ENCODE data around the gene WWC1.
"Not testable (repeated sequence)": the region's sequence is repeated elsewhere in the genome, so short reads cannot be mapped to it uniquely, and the experiment has no call there.

Gene WWC1

GRCh38 chr5:168339109-168339771, 47.8 kb downstream of the WWC1 start:
- DNase-seq = no peak

GRCh38 chr5:168339772-168340140, 48.3 kb downstream of the WWC1 start:
- DNase-seq = not testable (repeated sequence)

GRCh38 chr5:168340487-168340886, 49.0 kb downstream of the WWC1 start:
- DNase-seq = no peak

GRCh38 chr5:168341178-168341577, 49.7 kb downstream of the WWC1 start:
- no peak for DNase-seq

GRCh38 chr5:168342151-168342825, 50.8 kb downstream of the WWC1 start:
- DNase-seq = no peak

GRCh38 chr5:168342985-168343384, 51.5 kb downstream of the WWC1 start:
- DNase-seq = no peak

GRCh38 chr5:168346417-168346816, 55.0 kb downstream of the WWC1 start:
- no peak for DNase-seq

- no peak for DNase-seq
These were observed 56.1 kb downstream of the WWC1 start for GRCh38 chr5:168347368-168348083.

- DNase-seq = no peak
These were observed 56.6 kb downstream of the WWC1 start for GRCh38 chr5:168348084-168348414.

GRCh38 chr5:168350315-168350714, 58.9 kb downstream of the WWC1 start:
- no peak for DNase-seq

- DNase-seq = no peak
These were observed 61.9 kb downstream of the WWC1 start for GRCh38 chr5:168353216-168353957.

GRCh38 chr5:168354397-168354796, 63.0 kb downstream of the WWC1 start:
- DNase-seq = no peak

- DNase-seq = no peak
These were observed 64.7 kb downstream of the WWC1 start for GRCh38 chr5:168356171-168356570.

- no peak for DNase-seq
These were observed 65.1 kb downstream of the WWC1 start for GRCh38 chr5:168356592-168356991.

GRCh38 chr5:168357876-168358275, 66.4 kb downstream of the WWC1 start:
- DNase-seq = no peak

GRCh38 chr5:168359820-168360460, 68.5 kb downstream of the WWC1 start:
- no peak for DNase-seq

GRCh38 chr5:168360521-168361285, 69.3 kb downstream of the WWC1 start:
- no peak for DNase-seq

- no peak for DNase-seq
These were observed 70.8 kb downstream of the WWC1 start for GRCh38 chr5:168362097-168362885.

GRCh38 chr5:168364151-168364661, 72.8 kb downstream of the WWC1 start:
- DNase-seq = no peak

- no peak for DNase-seq
These were observed 73.5 kb downstream of the WWC1 start for GRCh38 chr5:168364750-168365550.
